GM10266 (cell line): ENCODE results near the gene ANO9.

ENCODE experiments used
- DNase-seq: peaks from one replicate; pipeline ENCODE4 v3.0.0; 2012; ENCODE audit errors: extremely low spot score
- TF ChIP-seq, protein P1 (sequence below): IDR thresholded peaks from 2 replicates; pipeline ENCODE4 v1.5.1; 2012; ENCODE audit warnings: mild to moderate bottlenecking, low read depth; ENCODE audit not compliant: control insufficient read depth, insufficient read depth; ENCODE audit errors: missing control alignments

The ANO9 gene

DNA sequence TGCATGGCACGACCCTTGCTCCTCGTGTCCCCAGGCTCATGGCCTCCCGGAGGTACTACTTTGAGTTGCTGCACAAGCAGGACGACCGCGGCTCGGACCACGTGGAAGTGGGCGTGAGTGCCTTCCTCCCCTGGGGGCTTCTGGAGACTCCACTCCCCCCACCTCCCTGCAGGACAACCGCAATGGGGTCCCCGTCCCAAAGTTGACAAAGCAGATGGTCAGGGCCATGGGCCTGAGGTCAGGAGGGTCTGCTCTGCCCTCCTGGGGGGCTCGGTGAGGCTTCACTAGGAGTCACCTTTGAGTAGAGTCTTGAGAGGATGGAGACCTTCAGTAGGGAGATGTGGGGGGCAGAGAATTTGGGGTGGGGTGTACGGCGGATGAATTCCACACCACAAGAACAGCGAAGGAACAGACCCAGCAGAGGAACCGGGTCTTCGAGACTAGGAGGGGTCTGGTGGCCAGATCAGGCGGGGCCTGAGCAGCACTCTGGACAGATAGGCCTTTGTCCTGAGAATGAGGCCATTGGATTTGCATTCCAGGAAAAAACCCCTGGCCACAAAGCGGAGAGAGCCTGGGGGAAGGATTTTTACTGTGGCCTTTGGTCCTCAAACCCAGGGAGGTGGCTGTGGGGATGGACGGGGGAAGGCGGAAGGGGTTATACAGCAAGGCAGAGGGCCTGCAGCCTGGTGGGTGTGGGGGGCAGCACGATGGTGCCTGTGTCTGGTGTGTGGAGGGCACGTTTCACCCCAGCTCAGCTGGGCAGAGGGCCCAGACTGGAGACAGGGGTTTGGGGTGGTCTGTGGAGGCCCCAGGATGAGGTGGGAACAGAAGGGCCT, 67.9 kb downstream of the ANO9 start:
- TF ChIP-seq, protein P1, sequence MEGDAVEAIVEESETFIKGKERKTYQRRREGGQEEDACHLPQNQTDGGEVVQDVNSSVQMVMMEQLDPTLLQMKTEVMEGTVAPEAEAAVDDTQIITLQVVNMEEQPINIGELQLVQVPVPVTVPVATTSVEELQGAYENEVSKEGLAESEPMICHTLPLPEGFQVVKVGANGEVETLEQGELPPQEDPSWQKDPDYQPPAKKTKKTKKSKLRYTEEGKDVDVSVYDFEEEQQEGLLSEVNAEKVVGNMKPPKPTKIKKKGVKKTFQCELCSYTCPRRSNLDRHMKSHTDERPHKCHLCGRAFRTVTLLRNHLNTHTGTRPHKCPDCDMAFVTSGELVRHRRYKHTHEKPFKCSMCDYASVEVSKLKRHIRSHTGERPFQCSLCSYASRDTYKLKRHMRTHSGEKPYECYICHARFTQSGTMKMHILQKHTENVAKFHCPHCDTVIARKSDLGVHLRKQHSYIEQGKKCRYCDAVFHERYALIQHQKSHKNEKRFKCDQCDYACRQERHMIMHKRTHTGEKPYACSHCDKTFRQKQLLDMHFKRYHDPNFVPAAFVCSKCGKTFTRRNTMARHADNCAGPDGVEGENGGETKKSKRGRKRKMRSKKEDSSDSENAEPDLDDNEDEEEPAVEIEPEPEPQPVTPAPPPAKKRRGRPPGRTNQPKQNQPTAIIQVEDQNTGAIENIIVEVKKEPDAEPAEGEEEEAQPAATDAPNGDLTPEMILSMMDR: no peak
- DNase-seq: no peak

DNA sequence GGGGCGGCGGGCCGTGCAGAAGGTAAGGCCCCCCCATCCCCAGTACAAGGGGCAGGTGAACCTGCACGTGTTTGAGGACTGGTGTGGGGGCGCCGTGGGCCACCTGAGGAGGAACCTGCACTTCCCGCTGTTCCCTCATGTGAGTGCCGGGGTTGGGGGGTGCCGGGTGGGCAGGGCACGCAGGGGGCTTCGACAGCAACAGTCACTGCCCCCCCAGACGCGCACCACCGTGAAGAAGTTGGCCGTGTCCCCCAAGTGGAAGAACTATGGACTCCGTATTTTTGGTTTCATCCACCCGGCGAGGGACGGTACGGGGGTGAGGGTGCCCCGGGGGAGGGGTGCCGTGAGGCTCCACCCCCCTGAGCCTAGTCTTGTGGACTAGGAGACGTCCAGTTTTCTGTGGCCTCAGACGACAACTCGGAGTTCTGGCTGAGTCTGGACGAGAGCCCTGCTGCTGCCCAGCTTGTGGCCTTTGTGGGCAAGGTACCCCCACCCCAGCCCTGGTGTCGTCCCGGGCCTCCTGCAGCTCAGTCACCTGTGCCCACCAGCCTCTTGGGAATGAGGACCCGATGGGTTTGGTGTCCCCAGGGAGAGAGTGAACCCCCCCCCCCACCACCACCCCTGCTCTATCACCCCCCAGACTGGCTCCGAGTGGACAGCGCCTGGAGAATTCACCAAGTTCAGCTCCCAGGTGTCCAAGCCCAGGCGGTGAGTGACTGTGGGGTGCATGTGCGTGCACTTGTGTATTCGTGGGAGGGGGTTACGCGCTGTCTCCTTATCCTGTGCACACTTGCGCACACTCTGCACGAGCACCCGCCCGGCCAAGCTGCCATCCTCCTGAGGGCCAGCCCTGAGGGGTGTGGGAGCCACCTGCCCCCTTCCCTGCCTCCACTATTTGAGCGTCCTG, 68.7 kb downstream of the ANO9 start:
- no peak for DNase-seq
- TF ChIP-seq, protein P1: no peak

DNA sequence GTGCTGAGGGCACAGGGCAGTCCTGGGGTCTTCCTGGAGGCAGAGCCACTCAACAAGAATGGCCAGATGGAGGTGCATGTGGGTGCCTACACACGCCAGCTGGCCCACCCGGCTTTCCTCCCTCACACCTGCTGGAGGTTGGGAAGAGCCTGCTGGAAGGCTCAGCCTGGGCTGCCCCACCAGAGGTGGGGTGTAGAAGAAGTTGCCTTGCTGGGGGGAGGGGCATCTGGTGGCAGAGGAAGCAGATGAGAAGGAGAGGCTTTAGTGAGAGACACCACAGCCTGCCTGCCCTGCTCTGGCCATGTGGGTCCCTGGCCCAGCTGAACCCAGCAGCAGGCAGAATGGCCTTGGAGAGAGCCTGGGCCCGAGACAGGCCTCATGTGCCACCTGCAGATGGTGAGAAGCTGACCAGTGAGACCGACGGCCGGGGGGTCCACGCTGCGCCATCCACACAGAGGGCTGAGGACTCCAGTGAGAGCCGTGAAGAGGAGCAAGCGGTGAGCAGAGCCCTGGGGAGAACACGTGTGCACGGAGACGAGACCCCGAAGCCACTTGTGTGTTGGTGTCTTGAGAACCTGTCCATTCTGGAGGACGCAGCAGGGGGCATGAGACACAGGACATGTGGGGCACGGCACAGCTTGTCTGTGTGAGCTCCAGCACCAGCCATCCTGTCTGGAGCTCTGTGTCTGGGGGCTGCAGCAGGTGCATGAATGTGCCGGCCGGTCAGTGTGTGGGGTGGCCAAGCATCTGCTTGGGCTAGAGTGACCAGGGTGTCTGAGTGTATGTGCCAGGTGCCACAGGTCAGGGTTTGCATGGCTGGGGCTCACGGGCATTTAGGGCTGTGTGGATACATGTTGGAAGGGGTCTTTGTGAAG, 69.9 kb downstream of the ANO9 start:
- no peak for DNase-seq

DNA sequence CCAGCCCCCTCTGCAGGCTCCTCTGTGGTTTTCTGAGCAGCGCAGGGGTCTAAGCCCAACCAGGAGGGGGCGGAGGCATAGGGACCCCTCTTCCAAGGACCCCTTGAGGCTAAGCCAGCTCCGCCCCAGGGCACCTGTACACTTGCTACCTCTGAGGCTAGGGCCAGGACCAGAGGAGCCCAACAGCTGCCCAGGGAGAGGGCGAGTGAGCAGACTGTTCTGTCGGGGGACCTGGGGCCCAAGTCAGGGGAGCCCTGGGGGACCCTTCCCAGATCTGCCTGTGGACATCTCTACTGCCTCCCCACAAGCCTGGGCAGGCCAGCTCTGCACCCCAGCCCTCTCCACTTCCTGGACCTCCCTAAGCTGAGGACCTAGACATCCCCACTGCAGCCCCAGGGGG, 70.8 kb downstream of the ANO9 start:
- no peak for DNase-seq
- TF ChIP-seq, protein P1: no peak

More for the DNA sequence above, 69.9 kb downstream of the ANO9 start:
- TF ChIP-seq, protein P1: no peak

DNA sequence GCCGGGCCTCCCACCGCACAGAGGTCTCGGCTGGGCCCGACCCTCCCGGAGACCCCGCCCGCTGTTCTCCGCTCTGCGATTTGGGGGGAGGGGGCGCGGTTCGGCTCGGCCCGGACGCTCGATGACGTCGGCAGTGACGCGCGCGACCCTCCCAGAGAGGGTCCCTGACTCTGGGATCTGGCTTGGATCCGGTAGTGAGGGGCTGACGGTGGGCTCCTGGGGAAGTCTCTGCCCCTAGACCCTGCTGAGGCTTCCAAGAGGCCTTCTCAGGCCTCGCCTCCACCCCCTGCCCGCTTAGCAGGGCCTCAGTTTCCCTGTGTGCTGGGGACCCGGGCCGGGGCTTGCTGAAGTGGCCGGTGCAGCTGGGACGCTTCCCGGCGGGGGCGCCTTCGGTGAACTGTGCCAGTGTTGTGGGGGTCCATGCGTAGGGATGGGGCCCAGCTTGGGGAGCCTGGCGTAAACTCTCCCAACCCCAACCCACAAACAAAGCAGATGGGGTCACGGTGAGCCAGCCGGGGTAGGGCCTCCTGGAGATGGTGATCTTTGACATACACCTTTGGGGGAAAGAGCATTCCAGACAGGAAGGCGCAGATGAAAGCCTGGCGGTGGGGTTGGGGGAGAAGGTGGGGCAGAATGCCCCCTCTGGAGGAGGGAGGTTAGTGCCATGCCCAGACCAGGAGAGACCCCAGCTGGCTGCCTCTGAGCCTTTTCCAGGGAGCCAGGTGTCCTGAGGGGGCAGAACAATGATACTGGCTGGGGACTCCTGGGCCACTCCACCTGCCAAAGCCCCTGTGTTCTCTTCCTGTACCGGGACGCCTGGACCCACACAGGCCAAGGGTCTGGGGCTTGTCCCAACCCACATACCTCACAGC, 71.5 kb downstream of the ANO9 start:
- peak; percentile 55 for DNase-seq
- TF ChIP-seq, protein P1: no peak
